ENCODE measurements around the gene INO80E.

INO80E gene

DNA sequence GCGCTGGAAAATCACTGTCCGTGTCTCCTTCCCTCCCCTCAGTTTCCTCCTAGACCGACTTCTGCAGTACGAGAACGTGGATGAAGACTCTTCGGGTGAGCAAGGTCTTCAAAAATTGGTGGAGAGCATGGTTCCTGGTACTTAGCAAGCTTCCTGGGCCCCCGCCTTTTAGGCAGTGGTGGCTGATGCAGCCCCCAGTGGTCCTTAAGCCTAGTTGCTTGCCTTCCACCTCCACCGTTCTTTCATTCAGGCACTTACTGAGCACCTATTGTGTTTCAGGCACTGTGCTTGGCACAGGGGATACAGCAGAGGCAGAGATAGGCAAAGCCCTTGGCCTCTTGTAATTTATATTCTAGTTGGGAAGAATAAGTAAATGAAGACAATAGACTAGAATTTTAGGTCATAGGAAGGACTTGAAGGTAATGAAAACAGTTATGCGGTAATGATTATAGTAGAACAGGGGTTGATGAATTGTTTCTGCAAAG is 767 bp downstream of the INO80E start:
- DNase-seq = no peak
- 0 out of 2 replicates have a peak, but pooled peaks cover 2% of the 10 kb centered on the region for H3K36me3 ChIP-seq (replicated peaks; ENCODE audit: insufficient read depth, low read length)
- no peaks in the 10 kb centered on the region for H3K9me3 ChIP-seq (replicated peaks; ENCODE audit: insufficient read depth, low read length)
- H2AFZ ChIP-seq (ENCODE audit: low read length) = peak overlapping the region; percentile 90
- H4K20me1 ChIP-seq (ENCODE audit: insufficient read depth, low read length) = no peaks in the 10 kb centered on the region
- peak overlapping the region; percentile 100 for H3K9ac ChIP-seq (ENCODE audit: low read length)
- no peak overlapping the region for H3K27ac ChIP-seq (ENCODE audit: low read length)
- peak overlapping the region; percentile 99 for H3K4me2 ChIP-seq (ENCODE audit: low read depth, low read length)
- TF ChIP-seq, protein P1, sequence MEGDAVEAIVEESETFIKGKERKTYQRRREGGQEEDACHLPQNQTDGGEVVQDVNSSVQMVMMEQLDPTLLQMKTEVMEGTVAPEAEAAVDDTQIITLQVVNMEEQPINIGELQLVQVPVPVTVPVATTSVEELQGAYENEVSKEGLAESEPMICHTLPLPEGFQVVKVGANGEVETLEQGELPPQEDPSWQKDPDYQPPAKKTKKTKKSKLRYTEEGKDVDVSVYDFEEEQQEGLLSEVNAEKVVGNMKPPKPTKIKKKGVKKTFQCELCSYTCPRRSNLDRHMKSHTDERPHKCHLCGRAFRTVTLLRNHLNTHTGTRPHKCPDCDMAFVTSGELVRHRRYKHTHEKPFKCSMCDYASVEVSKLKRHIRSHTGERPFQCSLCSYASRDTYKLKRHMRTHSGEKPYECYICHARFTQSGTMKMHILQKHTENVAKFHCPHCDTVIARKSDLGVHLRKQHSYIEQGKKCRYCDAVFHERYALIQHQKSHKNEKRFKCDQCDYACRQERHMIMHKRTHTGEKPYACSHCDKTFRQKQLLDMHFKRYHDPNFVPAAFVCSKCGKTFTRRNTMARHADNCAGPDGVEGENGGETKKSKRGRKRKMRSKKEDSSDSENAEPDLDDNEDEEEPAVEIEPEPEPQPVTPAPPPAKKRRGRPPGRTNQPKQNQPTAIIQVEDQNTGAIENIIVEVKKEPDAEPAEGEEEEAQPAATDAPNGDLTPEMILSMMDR (IDR thresholded peaks at IDR 0.05; ENCODE audit: low read length) = no peak
- TF ChIP-seq EZH2 (optimal IDR thresholded peaks at IDR 0.05; ENCODE audit: low read depth, low read length) = no peak
- TF ChIP-seq EZH2phosphoT487 (IDR thresholded peaks at IDR 0.05; ENCODE audit: low read length) = no peak
- H3F3A ChIP-seq (ENCODE audit: insufficient read depth, low read length) = peaks cover 13% of the 10 kb centered on the region; the same call in 1 of the 2 replicates
- no peaks in the 10 kb centered on the region for H3K27me3 ChIP-seq (replicated peaks; ENCODE audit: insufficient read depth, low read length)
- peak overlapping the region; percentile 98 for H3K4me3 ChIP-seq (ENCODE audit: low read length)
- peaks cover 12% of the 10 kb centered on the region for H3K4me1 ChIP-seq (ENCODE audit: low read length)
- H3K79me2 ChIP-seq (ENCODE audit: low read length) = peaks cover 11% of the 10 kb centered on the region
- no peaks in the 10 kb centered on the region for H3K9me2 ChIP-seq (replicated peaks; ENCODE audit: insufficient read depth, low read length)

DNA sequence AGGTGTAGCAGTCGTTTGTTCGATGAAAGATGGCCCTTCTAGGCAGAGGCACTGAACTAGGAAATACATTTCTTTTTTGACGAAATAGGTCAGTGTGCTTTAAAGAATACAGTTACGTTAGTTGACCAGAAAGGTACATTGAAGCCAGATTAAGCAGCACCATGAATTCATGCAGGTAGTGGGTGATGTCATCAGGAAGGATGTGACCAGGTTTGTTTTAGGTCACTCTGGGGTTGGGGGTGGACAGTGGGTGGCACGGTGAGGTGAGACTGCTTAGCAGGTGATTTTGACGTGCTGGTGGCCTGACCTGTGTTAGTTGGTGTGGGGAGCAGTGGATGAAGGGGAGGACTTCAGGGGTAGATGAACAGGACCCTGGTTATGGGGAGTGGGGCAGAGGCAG is 3.6 kb downstream of the INO80E start:
- Histone ChIP-seq H3K27me3 (replicated peaks; ENCODE audit: insufficient read depth, low read length) (no peaks in the 10 kb centered on the region), H3K27ac (ENCODE audit: low read length) (no peak overlapping the region), H3K9me3 (replicated peaks; ENCODE audit: insufficient read depth, low read length) (no peaks in the 10 kb centered on the region), H2AFZ (ENCODE audit: low read length) (no peak overlapping the region), H4K20me1 (ENCODE audit: insufficient read depth, low read length) (no peaks in the 10 kb centered on the region), H3K4me1 (ENCODE audit: low read length) (peaks cover 8% of the 10 kb centered on the region), H3K9me2 (replicated peaks; ENCODE audit: insufficient read depth, low read length) (no peaks in the 10 kb centered on the region), H3K4me3 (ENCODE audit: low read length) (no peak overlapping the region), H3F3A (ENCODE audit: insufficient read depth, low read length) (peaks cover 8% of the 10 kb centered on the region; the same call in 1 of the 2 replicates), H3K4me2 (ENCODE audit: low read depth, low read length) (no peak overlapping the region), H3K79me2 (ENCODE audit: low read length) (peaks cover 11% of the 10 kb centered on the region), H3K36me3 (replicated peaks; ENCODE audit: insufficient read depth, low read length) (0 out of 2 replicates have a peak, but pooled peaks cover 2% of the 10 kb centered on the region), H3K9ac (ENCODE audit: low read length) (no peak overlapping the region)
- DNase-seq = no peak
- TF ChIP-seq EZH2phosphoT487 (IDR thresholded peaks at IDR 0.05; ENCODE audit: low read length) = no peak
- TF ChIP-seq, protein P1 (IDR thresholded peaks at IDR 0.05; ENCODE audit: low read length) = no peak

DNA sequence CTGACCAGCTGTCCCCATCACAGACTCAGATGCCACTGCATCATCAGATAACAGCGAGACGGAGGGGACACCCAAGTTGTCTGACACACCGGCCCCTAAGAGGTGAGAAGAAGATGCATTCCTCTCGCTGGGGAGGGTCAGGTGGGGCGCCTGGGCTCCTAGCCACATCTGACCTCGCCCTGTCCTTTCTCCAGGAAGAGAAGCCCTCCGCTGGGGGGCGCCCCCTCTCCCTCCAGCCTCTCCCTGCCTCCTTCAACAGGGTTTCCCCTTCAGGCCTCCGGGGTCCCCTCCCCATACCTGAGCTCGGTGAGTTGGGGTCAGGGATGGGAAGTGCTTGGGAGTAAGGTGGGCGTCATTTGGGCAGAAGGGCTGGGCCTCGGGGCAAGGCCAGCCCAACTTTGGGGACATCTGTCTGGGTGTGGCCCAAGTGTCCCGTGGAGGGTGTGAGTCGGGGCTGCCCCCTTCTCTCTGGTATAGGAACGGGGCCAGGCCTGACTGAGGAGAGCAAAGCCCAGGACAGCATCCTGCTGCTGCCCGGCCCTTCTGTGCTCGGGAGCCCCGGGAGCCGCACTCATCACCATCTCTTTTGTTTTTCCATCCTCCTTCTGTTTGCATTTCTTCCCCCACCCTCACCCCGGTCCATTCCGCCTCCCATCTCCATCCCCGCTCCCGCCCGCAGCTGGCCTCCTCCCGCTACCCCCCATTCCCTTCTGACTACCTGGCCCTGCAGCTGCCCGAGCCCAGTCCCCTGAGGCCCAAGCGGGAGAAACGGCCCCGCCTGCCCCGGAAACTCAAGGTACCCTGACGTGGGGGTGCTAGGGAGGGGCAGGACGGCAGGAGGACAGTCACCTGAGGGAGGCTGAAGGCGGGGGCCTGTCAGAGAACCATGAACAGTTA is 4.9 kb downstream of the INO80E start:
- Histone ChIP-seq H3K9me3 (replicated peaks; ENCODE audit: insufficient read depth, low read length) (no peaks in the 10 kb centered on the region), H3K27ac (ENCODE audit: low read length) (no peak overlapping the region), H3K9me2 (replicated peaks; ENCODE audit: insufficient read depth, low read length) (no peaks in the 10 kb centered on the region), H3K4me3 (ENCODE audit: low read length) (no peak overlapping the region), H3K36me3 (replicated peaks; ENCODE audit: insufficient read depth, low read length) (0 out of 2 replicates have a peak, but pooled peaks cover 2% of the 10 kb centered on the region), H3F3A (ENCODE audit: insufficient read depth, low read length) (no peaks in the 10 kb centered on the region), H4K20me1 (ENCODE audit: insufficient read depth, low read length) (no peaks in the 10 kb centered on the region), H3K79me2 (ENCODE audit: low read length) (peaks cover 11% of the 10 kb centered on the region), H3K27me3 (replicated peaks; ENCODE audit: insufficient read depth, low read length) (no peaks in the 10 kb centered on the region), H3K4me2 (ENCODE audit: low read depth, low read length) (no peak overlapping the region), H2AFZ (ENCODE audit: low read length) (no peak overlapping the region), H3K9ac (ENCODE audit: low read length) (no peak overlapping the region), H3K4me1 (ENCODE audit: low read length) (peaks cover 5% of the 10 kb centered on the region; the same call in 1 of the 2 replicates)
- no peak for DNase-seq
- TF ChIP-seq, protein P1 (IDR thresholded peaks at IDR 0.05; ENCODE audit: low read length) = no peak; the same call in 1 of the 2 replicates
